ENCODE measurements around the gene OTX1. TPM values are rescaled to one million over a fixed set of nuclear protein-coding genes. Genes with fewer than 3 reads are reported as not detected.

OTX1 gene
- total RNA-seq, 1 donor from 2014 or later = 0.30 TPM

- Histone ChIP-seq H2AFZ (ENCODE audit: low read depth, low read length) (no peak overlapping the region), H4K20me1 (ENCODE audit: insufficient read depth, low read length) (peaks cover 40% of the 10 kb centered on the region), H3K4me1 (ENCODE audit: insufficient read depth, low read length) (peaks cover 16% of the 10 kb centered on the region), H3K9me3 (ENCODE audit: insufficient read depth, low read depth, low read length) (no peaks in the 10 kb centered on the region), H3K27me3 (ENCODE audit: insufficient read depth, low read length) (peaks cover 51% of the 10 kb centered on the region), H3K27ac (ENCODE audit: low read depth, low read length) (peak overlapping the region; percentile 34), H3K36me3 (ENCODE audit: insufficient read depth, low read length) (no peaks in the 10 kb centered on the region), H3K4me2 (ENCODE audit: low read length) (peak overlapping the region; percentile 79), H3K79me2 (ENCODE audit: insufficient read depth, low read length) (peaks cover 37% of the 10 kb centered on the region), H3K4me3 (ENCODE audit: insufficient read depth, low read depth, low read length) (peak overlapping the region; percentile 41), H3K9ac (ENCODE audit: low read length) (peak overlapping the region; percentile 55)
- Mint-ChIP-seq H3K4me3 (ENCODE audit: unreplicated experiment) (peak overlapping the region; percentile 64), H3K4me1 (ENCODE audit: low read depth, unreplicated experiment) (peaks cover 9% of the 10 kb centered on the region), H3K36me3 (ENCODE audit: low read depth, unreplicated experiment) (peaks cover 18% of the 10 kb centered on the region), H3K27me3 (ENCODE audit: low read depth, unreplicated experiment) (peaks cover 74% of the 10 kb centered on the region), H3K27ac (ENCODE audit: unreplicated experiment) (peak overlapping the region; percentile 78), H3K9me3 (ENCODE audit: unreplicated experiment) (peaks cover 18% of the 10 kb centered on the region)
- no peak for DNase-seq (ENCODE audit: low read depth)
- no peak for FAIRE-seq
- TF ChIP-seq CTCF (IDR thresholded peaks at IDR 0.05; ENCODE audit: insufficient read depth, low read depth, low read length) (no peak), EZH2 (IDR thresholded peaks at IDR 0.05; ENCODE audit: insufficient read depth, low read length) (peak; percentile 66)
Observed at GRCh38 chr2:63047321-63048279, 3.0 kb upstream of the OTX1 start.

DNA sequence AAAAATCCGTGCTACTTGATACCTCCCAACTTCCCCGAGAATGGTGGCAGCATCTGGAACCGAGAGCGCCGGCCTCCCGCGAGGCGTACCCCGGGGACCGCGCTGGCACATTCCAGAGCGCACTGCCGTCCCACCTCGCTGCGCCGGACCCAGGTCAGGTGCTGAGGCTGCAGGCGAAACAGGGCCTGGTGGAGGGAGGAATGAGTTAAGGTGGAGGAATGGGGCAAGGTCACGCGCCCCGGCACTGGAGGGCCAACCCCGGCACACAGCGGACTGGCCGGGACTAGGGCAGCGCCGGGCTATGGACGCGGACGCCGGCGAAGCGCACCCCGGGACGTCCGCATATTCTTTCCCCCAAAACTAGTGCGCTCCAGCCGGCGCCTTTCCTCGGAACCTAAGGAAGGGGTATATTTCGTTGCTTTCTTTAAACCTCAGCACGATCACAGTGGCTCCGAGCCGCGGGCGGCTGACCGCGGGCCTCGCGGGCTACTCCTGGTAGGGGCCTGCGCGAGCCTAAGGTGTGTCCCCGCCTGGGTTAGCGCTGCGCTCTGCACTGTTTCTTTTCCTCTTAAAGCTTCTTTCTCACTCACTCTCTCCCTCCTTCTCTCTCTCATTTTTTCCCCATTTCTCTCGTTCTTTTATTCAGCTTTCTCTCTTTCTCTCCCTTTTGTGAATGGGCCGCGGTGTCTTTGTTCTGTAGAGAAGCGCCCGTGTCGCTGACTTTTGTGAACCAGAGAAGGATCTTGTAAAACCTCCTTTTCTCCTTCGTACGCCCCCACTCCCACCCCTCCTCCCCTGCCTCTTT, 2.1 kb upstream of the OTX1 start:
- Histone ChIP-seq H3K4me2 (ENCODE audit: low read length) (peak overlapping the region; percentile 79), H3K9me3 (ENCODE audit: insufficient read depth, low read depth, low read length) (no peaks in the 10 kb centered on the region), H3K27me3 (ENCODE audit: insufficient read depth, low read length) (peaks cover 61% of the 10 kb centered on the region), H3K9ac (ENCODE audit: low read length) (peak overlapping the region; percentile 55), H3K4me3 (ENCODE audit: insufficient read depth, low read depth, low read length) (peak overlapping the region; percentile 41), H4K20me1 (ENCODE audit: insufficient read depth, low read length) (peaks cover 45% of the 10 kb centered on the region), H3K4me1 (ENCODE audit: insufficient read depth, low read length) (peaks cover 16% of the 10 kb centered on the region), H2AFZ (ENCODE audit: low read depth, low read length) (no peak overlapping the region), H3K79me2 (ENCODE audit: insufficient read depth, low read length) (peaks cover 46% of the 10 kb centered on the region), H3K27ac (ENCODE audit: low read depth, low read length) (no peak overlapping the region), H3K36me3 (ENCODE audit: insufficient read depth, low read length) (no peaks in the 10 kb centered on the region)
- TF ChIP-seq EZH2 (IDR thresholded peaks at IDR 0.05; ENCODE audit: insufficient read depth, low read length) (peak; percentile 61), CTCF (IDR thresholded peaks at IDR 0.05; ENCODE audit: insufficient read depth, low read depth, low read length) (no peak)
- DNase-seq (ENCODE audit: low read depth) = no peak
- FAIRE-seq = no peak
- Mint-ChIP-seq H3K27me3 (ENCODE audit: low read depth, unreplicated experiment) (peaks cover 80% of the 10 kb centered on the region), H3K36me3 (ENCODE audit: low read depth, unreplicated experiment) (peaks cover 18% of the 10 kb centered on the region), H3K4me3 (ENCODE audit: unreplicated experiment) (no peak overlapping the region), H3K4me1 (ENCODE audit: low read depth, unreplicated experiment) (peaks cover 9% of the 10 kb centered on the region), H3K9me3 (ENCODE audit: unreplicated experiment) (peaks cover 23% of the 10 kb centered on the region), H3K27ac (ENCODE audit: unreplicated experiment) (peak overlapping the region; percentile 63)
